Mesenchymal stem cell (in vitro differentiated cells and primary cell): ENCODE results near the gene FBXL19.

Experiments
- DNase-seq: peaks from one replicate; pipeline ENCODE4 v3.0.0-alpha.2; 2013
- H2AFZ ChIP-seq: one replicate; pipeline ENCODE4 v1.6.1; 2013; ENCODE audit warnings: low read depth, mild to moderate bottlenecking, control low read depth, inconsistent platforms, low read length, moderate library complexity
- H2AK5ac ChIP-seq: 2 replicates; pipeline ENCODE4 v1.6.1; 2013; ENCODE audit warnings: low read length, moderate library complexity, mild to moderate bottlenecking, inconsistent platforms; ENCODE audit not compliant: severe bottlenecking
- H2BK120ac ChIP-seq: one replicate; pipeline ENCODE4 v1.6.1; 2013; ENCODE audit warnings: low read depth, mild to moderate bottlenecking, inconsistent platforms, low read length, moderate library complexity
- H2BK12ac ChIP-seq, 2 experiments: one replicate each; pipeline ENCODE4 v1.6.1; 2013; ENCODE audit warnings: inconsistent platforms in 2 of 2, low read length in 2 of 2, mild to moderate bottlenecking in 2 of 2, moderate library complexity in 2 of 2, control low read depth in 1 of 2
- H2BK15ac ChIP-seq: one replicate; pipeline ENCODE4 v1.6.1; 2013; ENCODE audit warnings: mild to moderate bottlenecking, low read depth, inconsistent platforms; ENCODE audit not compliant: poor library complexity, severe bottlenecking
- H2BK5ac ChIP-seq: 2 replicates; pipeline ENCODE4 v1.6.1; 2013; ENCODE audit warnings: low read depth, mild to moderate bottlenecking, low read length, control low read depth, inconsistent platforms; ENCODE audit not compliant: poor library complexity, severe bottlenecking
- H3K14ac ChIP-seq, 2 experiments: one replicate each; pipeline ENCODE4 v1.6.1; 2013; ENCODE audit warnings: inconsistent platforms in 2 of 2, low read length in 2 of 2, control low read depth in 1 of 2, mild to moderate bottlenecking in 1 of 2, moderate library complexity in 1 of 2
- H3K18ac ChIP-seq, 2 experiments: one replicate each; pipeline ENCODE4 v1.6.1; 2013; ENCODE audit warnings: inconsistent platforms in 2 of 2, low read length in 2 of 2, control low read depth in 1 of 2, low read depth in 1 of 2, mild to moderate bottlenecking in 1 of 2
- H3K23ac ChIP-seq, 2 experiments: one replicate each; pipeline ENCODE4 v1.6.1; 2013; ENCODE audit warnings: inconsistent platforms in 2 of 2, low read length in 2 of 2, mild to moderate bottlenecking in 2 of 2, moderate library complexity in 2 of 2, control low read depth in 1 of 2
- H3K27ac ChIP-seq: 2 replicates; pipeline ENCODE4 v1.5.1; 2013; ENCODE audit warnings: mild to moderate bottlenecking, moderate library complexity, low read length, control low read depth, inconsistent platforms; ENCODE audit not compliant: poor library complexity, severe bottlenecking
- H3K27me3 ChIP-seq, 2 experiments: 2 replicates each; pipeline versions ENCODE4 v1.6.1 to v1.7.0; 2013; ENCODE audit warnings: low read length in 2 of 2, mild to moderate bottlenecking in 2 of 2, moderate library complexity in 2 of 2, control low read depth in 1 of 2, inconsistent platforms in 1 of 2; ENCODE audit not compliant: control insufficient read depth in 1 of 2, insufficient read depth in 1 of 2
- H3K36me3 ChIP-seq, 2 experiments: 2 replicates each; pipeline versions ENCODE4 v1.6.1 to v1.7.0; 2013; ENCODE audit warnings: low read length in 2 of 2, control low read depth in 1 of 2, inconsistent platforms in 1 of 2, low read depth in 1 of 2, mild to moderate bottlenecking in 1 of 2; ENCODE audit not compliant: insufficient read depth in 2 of 2, control insufficient read depth in 1 of 2
- H3K4ac ChIP-seq, 2 experiments: one replicate each; pipeline ENCODE4 v1.6.1; 2013; ENCODE audit warnings: inconsistent platforms in 2 of 2, low read length in 2 of 2, mild to moderate bottlenecking in 2 of 2, moderate library complexity in 2 of 2, control low read depth in 1 of 2, low read depth in 1 of 2
- H3K4me1 ChIP-seq: 2 replicates; pipeline ENCODE4 v1.6.1; 2013; ENCODE audit warnings: low read depth, low read length, control low read depth; ENCODE audit not compliant: control insufficient read depth, insufficient read depth
- H3K4me2 ChIP-seq: 2 replicates; pipeline ENCODE4 v1.6.1; 2013; ENCODE audit warnings: low read length, mild to moderate bottlenecking, inconsistent platforms; ENCODE audit not compliant: poor library complexity, severe bottlenecking
- H3K4me3 ChIP-seq, 2 experiments: 2 replicates each; pipeline versions ENCODE4 v1.5.1 to v1.7.0; 2013; ENCODE audit warnings: low read length in 2 of 2, mild to moderate bottlenecking in 2 of 2, control low read depth in 1 of 2, low read depth in 1 of 2; ENCODE audit not compliant: insufficient read depth in 1 of 2
- H3K79me1 ChIP-seq: replicated peaks from 2 replicates; pipeline ENCODE4 v1.6.1; 2013; ENCODE audit warnings: mild to moderate bottlenecking, control low read depth, low read length, inconsistent platforms; ENCODE audit not compliant: poor library complexity, severe bottlenecking
- H3K9ac ChIP-seq: 2 replicates; pipeline ENCODE4 v1.7.0; 2013; ENCODE audit warnings: mild to moderate bottlenecking, low read length, moderate library complexity
- H3K9me3 ChIP-seq: 2 replicates; pipeline ENCODE4 v1.7.0; 2013; ENCODE audit warnings: mild to moderate bottlenecking, low read length; ENCODE audit not compliant: control insufficient read depth
- H4K8ac ChIP-seq: one replicate; pipeline ENCODE4 v1.6.1; 2013; ENCODE audit warnings: inconsistent platforms, mild to moderate bottlenecking, low read length, moderate library complexity
- H4K91ac ChIP-seq: one replicate; pipeline ENCODE4 v1.6.1; 2013; ENCODE audit warnings: mild to moderate bottlenecking, low read length, inconsistent platforms
- WGBS: methylation state at CpG from one replicate; pipeline ENCODE4 v1.1.7; 2013; ENCODE audit warnings: mixed read lengths; 5-methylcytosine and 5-hydroxymethylcytosine counted together

Gene FBXL19

GRCh38 chr16:30925632-30925987 is 2.2 kb downstream of the FBXL19 start:
- H2BK12ac ChIP-seq, result no peak overlapping the region
- H3K14ac ChIP-seq, result no peak overlapping the region
- H3K9me3 ChIP-seq, result no peaks in the 10 kb centered on the region
- no peak overlapping the region for H4K8ac ChIP-seq
- H3K18ac ChIP-seq, result no peak overlapping the region
- 98% methylated on average over 26 of the region's 26 CpGs for WGBS
- DNase-seq, result no peak
- H3K27ac ChIP-seq, result no peak overlapping the region
- H3K4me3 ChIP-seq, result peak overlapping the region in 1 of 2 experiments; percentile 76
- H3K9ac ChIP-seq, result peak overlapping the region; percentile 80
- H4K91ac ChIP-seq, result no peak overlapping the region
- H3K36me3 ChIP-seq, result peaks cover 29 to 53% of the 10 kb centered on the region in 2 experiments
- no peak overlapping the region for H3K23ac ChIP-seq
- H3K79me1 ChIP-seq, result peaks cover 44% of the 10 kb centered on the region
- H2BK120ac ChIP-seq, result no peak overlapping the region
- no peak overlapping the region for H2BK15ac ChIP-seq
- H3K27me3 ChIP-seq, result no peaks in the 10 kb centered on the region
- peaks cover 27% of the 10 kb centered on the region for H3K4me1 ChIP-seq
- no peak overlapping the region for H3K4me2 ChIP-seq
- H2AK5ac ChIP-seq, result no peak overlapping the region
- H3K4ac ChIP-seq, result no peak overlapping the region
- H2AFZ ChIP-seq, result no peak overlapping the region
- no peak overlapping the region for H2BK5ac ChIP-seq

GRCh38 chr16:30925995-30926811 is 2.8 kb downstream of the FBXL19 start:
- Histone ChIP-seq H3K23ac (no peak overlapping the region), H3K36me3 (peaks cover 35 to 56% of the 10 kb centered on the region in 2 experiments), H3K4me1 (peaks cover 27% of the 10 kb centered on the region), H3K4me2 (no peak overlapping the region), H3K9ac (no peak overlapping the region), H2BK5ac (no peak overlapping the region), H2AK5ac (no peak overlapping the region), H3K18ac (no peak overlapping the region), H2BK15ac (no peak overlapping the region), H3K4ac (no peak overlapping the region), H3K14ac (no peak overlapping the region), H3K27me3 (no peaks in the 10 kb centered on the region), H3K4me3 (no peak overlapping the region), H3K9me3 (no peaks in the 10 kb centered on the region), H2BK120ac (no peak overlapping the region), H2AFZ (no peak overlapping the region), H2BK12ac (no peak overlapping the region), H3K27ac (no peak overlapping the region), H3K79me1 (peaks cover 45% of the 10 kb centered on the region), H4K91ac (no peak overlapping the region), H4K8ac (no peak overlapping the region)
- DNase-seq, result no peak
- WGBS, result 83% methylated on average over 10 of the region's 10 CpGs

GRCh38 chr16:30926937-30927788 is 3.8 kb downstream of the FBXL19 start:
- H3K23ac ChIP-seq, result no peak overlapping the region
- no peak overlapping the region for H2AK5ac ChIP-seq
- no peak overlapping the region for H2BK12ac ChIP-seq
- H3K4me2 ChIP-seq, result no peak overlapping the region
- no peak overlapping the region for H3K18ac ChIP-seq
- no peak overlapping the region for H3K14ac ChIP-seq
- H4K8ac ChIP-seq, result peak overlapping the region; percentile 7
- DNase-seq, result no peak
- no peak overlapping the region for H2BK15ac ChIP-seq
- no peaks in the 10 kb centered on the region for H3K27me3 ChIP-seq
- peaks cover 49% of the 10 kb centered on the region for H3K79me1 ChIP-seq
- H4K91ac ChIP-seq, result peak overlapping the region; percentile 57
- no peak overlapping the region for H3K4ac ChIP-seq
- H3K27ac ChIP-seq, result no peak overlapping the region
- H2AFZ ChIP-seq, result no peak overlapping the region
- no peak overlapping the region for H2BK120ac ChIP-seq
- no peaks in the 10 kb centered on the region for H3K9me3 ChIP-seq
- WGBS, result 97% methylated on average over 20 of the region's 22 CpGs
- H3K9ac ChIP-seq, result no peak overlapping the region
- H3K4me3 ChIP-seq, result no peak overlapping the region
- peaks cover 24% of the 10 kb centered on the region for H3K4me1 ChIP-seq
- peaks cover 43 to 61% of the 10 kb centered on the region in 2 experiments for H3K36me3 ChIP-seq
- no peak overlapping the region for H2BK5ac ChIP-seq

- Histone ChIP-seq H3K18ac (no peak overlapping the region), H2BK15ac (no peak overlapping the region), H2AFZ (no peak overlapping the region), H3K14ac (no peak overlapping the region), H2BK12ac (no peak overlapping the region), H2AK5ac (no peak overlapping the region), H3K4ac (no peak overlapping the region), H3K23ac (no peak overlapping the region), H3K9ac (no peak overlapping the region), H3K9me3 (no peaks in the 10 kb centered on the region), H4K8ac (peak overlapping the region; percentile 7), H4K91ac (no peak overlapping the region), H3K27ac (no peak overlapping the region), H3K4me2 (no peak overlapping the region), H3K27me3 (no peaks in the 10 kb centered on the region), H2BK5ac (no peak overlapping the region), H3K4me3 (no peak overlapping the region), H3K4me1 (peaks cover 24% of the 10 kb centered on the region), H3K36me3 (peaks cover 49 to 67% of the 10 kb centered on the region in 2 experiments), H2BK120ac (no peak overlapping the region), H3K79me1 (peaks cover 54% of the 10 kb centered on the region)
- DNase-seq, result peak; percentile 22
- 75% methylated on average over 15 of the region's 15 CpGs for WGBS
These were observed 4.5 kb downstream of the FBXL19 start for GRCh38 chr16:30927789-30928378.
